Peyer's patch (tissue), 4 donors: Measurements from ENCODE around the gene GLIS2. TPM values are rescaled to one million over a fixed set of nuclear protein-coding genes. Genes with fewer than 3 reads are reported as not detected.

ENCODE experiments used
- DNase-seq, 3 donors: peaks; one replicate each; pipeline ENCODE4 v3.0.0-alpha.2; 2017 to 2019
- H3K27ac ChIP-seq, 4 donors: fragments of 200-600 bp; sonication (generic); one replicate each; pipeline ENCODE4 v1.5.1; 2016 to 2019
- H3K27me3 ChIP-seq, 2 donors: fragments of 200-600 bp; sonication (generic); one replicate each; pipeline ENCODE4 v1.5.1; 2019
- H3K36me3 ChIP-seq, 3 donors: fragments of 200-600 bp; sonication (generic); one replicate each; pipeline ENCODE4 v1.5.1; 2016 to 2019
- H3K4me1 ChIP-seq, 4 donors: fragments of 200-600 bp; sonication (generic); one replicate each; pipeline ENCODE4 v1.5.1; 2016 to 2019
- H3K4me3 ChIP-seq, 4 donors: fragments of 200-600 bp; sonication (generic); 1 replicate in 3 of 4; 2 replicates in 1 of 4; pipeline ENCODE4 v1.5.1; 2016 to 2019; ENCODE audit warnings: mild to moderate bottlenecking in 1 of 4
- H3K9me3 ChIP-seq, 4 donors: fragments of 200-600 bp; sonication (generic); one replicate each; pipeline ENCODE4 v1.5.1; 2016 to 2019; ENCODE audit warnings: mild to moderate bottlenecking in 1 of 4
- POLR2A ChIP-seq, 2 donors: fragments of 450-650 bp; IDR thresholded peaks; one replicate each; pipeline ENCODE4 v1.5.1; 2017; ENCODE audit warnings: antibody characterized with exemption in 2 of 2, mild to moderate bottlenecking in 2 of 2, moderate library complexity in 2 of 2
- total RNA-seq, 4 donors: library from RNA; depleted of rRNA; stranded (reverse); fragments of >200 nt; gene quantifications; one replicate each; pipeline ENCODE4 v1.1.0, GENCODE V29; 2016
- TF ChIP-seq, protein P1 (sequence below), 6 experiments: fragments of 450-650 bp in 4 of 6; fragments of 200-600 bp in 2 of 6; sonication (generic) in 1 of 6; IDR thresholded peaks; one replicate each; pipeline ENCODE4 v1.5.1; 2017 to 2019; ENCODE audit warnings: antibody characterized with exemption in 6 of 6, mild to moderate bottlenecking in 3 of 6, moderate library complexity in 1 of 6

GLIS2 gene
- total RNA-seq, 4 donors from 2014 or later: 0.35 to 3.3 (median 1.7) TPM

DNA sequence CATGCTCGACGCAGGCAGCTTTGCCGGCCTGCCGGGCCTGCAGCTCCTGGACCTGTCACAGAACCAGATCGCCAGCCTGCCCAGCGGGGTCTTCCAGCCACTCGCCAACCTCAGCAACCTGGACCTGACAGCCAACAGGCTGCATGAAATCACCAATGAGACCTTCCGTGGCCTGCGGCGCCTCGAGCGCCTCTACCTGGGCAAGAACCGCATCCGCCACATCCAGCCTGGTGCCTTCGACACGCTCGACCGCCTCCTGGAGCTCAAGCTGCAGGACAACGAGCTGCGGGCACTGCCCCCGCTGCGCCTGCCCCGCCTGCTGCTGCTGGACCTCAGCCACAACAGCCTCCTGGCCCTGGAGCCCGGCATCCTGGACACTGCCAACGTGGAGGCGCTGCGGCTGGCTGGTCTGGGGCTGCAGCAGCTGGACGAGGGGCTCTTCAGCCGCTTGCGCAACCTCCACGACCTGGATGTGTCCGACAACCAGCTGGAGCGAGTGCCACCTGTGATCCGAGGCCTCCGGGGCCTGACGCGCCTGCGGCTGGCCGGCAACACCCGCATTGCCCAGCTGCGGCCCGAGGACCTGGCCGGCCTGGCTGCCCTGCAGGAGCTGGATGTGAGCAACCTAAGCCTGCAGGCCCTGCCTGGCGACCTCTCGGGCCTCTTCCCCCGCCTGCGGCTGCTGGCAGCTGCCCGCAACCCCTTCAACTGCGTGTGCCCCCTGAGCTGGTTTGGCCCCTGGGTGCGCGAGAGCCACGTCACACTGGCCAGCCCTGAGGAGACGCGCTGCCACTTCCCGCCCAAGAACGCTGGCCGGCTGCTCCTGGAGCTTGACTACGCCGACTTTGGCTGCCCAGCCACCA, 65.4 kb downstream of the GLIS2 start:
- DNase-seq: no peak
- no peak overlapping the region for H3K27ac ChIP-seq
- H3K27me3 ChIP-seq: no peaks in the 10 kb centered on the region
- H3K36me3 ChIP-seq: peaks cover 0 to 52% (median 0%) of the 10 kb centered on the region in 3 donors
- no peaks in the 10 kb centered on the region for H3K9me3 ChIP-seq
- H3K4me1 ChIP-seq: peaks cover 0 to 14% (median 0%) of the 10 kb centered on the region in 4 donors
- no peak overlapping the region for H3K4me3 ChIP-seq
- TF ChIP-seq POLR2A (IDR thresholded peaks at IDR 0.05): no peak
- TF ChIP-seq, protein P1, sequence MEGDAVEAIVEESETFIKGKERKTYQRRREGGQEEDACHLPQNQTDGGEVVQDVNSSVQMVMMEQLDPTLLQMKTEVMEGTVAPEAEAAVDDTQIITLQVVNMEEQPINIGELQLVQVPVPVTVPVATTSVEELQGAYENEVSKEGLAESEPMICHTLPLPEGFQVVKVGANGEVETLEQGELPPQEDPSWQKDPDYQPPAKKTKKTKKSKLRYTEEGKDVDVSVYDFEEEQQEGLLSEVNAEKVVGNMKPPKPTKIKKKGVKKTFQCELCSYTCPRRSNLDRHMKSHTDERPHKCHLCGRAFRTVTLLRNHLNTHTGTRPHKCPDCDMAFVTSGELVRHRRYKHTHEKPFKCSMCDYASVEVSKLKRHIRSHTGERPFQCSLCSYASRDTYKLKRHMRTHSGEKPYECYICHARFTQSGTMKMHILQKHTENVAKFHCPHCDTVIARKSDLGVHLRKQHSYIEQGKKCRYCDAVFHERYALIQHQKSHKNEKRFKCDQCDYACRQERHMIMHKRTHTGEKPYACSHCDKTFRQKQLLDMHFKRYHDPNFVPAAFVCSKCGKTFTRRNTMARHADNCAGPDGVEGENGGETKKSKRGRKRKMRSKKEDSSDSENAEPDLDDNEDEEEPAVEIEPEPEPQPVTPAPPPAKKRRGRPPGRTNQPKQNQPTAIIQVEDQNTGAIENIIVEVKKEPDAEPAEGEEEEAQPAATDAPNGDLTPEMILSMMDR (IDR thresholded peaks at IDR 0.05): no peak

DNA sequence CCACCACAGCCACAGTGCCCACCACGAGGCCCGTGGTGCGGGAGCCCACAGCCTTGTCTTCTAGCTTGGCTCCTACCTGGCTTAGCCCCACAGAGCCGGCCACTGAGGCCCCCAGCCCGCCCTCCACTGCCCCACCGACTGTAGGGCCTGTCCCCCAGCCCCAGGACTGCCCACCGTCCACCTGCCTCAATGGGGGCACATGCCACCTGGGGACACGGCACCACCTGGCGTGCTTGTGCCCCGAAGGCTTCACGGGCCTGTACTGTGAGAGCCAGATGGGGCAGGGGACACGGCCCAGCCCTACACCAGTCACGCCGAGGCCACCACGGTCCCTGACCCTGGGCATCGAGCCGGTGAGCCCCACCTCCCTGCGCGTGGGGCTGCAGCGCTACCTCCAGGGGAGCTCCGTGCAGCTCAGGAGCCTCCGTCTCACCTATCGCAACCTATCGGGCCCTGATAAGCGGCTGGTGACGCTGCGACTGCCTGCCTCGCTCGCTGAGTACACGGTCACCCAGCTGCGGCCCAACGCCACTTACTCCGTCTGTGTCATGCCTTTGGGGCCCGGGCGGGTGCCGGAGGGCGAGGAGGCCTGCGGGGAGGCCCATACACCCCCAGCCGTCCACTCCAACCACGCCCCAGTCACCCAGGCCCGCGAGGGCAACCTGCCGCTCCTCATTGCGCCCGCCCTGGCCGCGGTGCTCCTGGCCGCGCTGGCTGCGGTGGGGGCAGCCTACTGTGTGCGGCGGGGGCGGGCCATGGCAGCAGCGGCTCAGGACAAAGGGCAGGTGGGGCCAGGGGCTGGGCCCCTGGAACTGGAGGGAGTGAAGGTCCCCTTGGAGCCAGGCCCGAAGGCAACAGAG, 66.3 kb downstream of the GLIS2 start:
- no peaks in the 10 kb centered on the region for H3K9me3 ChIP-seq
- peaks cover 0 to 7% (median 0%) of the 10 kb centered on the region in 4 donors for H3K4me1 ChIP-seq
- no peak for DNase-seq
- H3K27me3 ChIP-seq: no peaks in the 10 kb centered on the region
- no peak for TF ChIP-seq POLR2A (IDR thresholded peaks at IDR 0.05)
- TF ChIP-seq, protein P1 (IDR thresholded peaks at IDR 0.05): no peak
- H3K4me3 ChIP-seq: no peak overlapping the region
- H3K27ac ChIP-seq: no peak overlapping the region
- peaks cover 0 to 59% (median 0%) of the 10 kb centered on the region in 3 donors for H3K36me3 ChIP-seq

DNA sequence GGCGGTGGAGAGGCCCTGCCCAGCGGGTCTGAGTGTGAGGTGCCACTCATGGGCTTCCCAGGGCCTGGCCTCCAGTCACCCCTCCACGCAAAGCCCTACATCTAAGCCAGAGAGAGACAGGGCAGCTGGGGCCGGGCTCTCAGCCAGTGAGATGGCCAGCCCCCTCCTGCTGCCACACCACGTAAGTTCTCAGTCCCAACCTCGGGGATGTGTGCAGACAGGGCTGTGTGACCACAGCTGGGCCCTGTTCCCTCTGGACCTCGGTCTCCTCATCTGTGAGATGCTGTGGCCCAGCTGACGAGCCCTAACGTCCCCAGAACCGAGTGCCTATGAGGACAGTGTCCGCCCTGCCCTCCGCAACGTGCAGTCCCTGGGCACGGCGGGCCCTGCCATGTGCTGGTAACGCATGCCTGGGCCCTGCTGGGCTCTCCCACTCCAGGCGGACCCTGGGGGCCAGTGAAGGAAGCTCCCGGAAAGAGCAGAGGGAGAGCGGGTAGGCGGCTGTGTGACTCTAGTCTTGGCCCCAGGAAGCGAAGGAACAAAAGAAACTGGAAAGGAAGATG, 67.0 kb downstream of the GLIS2 start:
- Histone ChIP-seq H3K9me3 (no peaks in the 10 kb centered on the region), H3K27me3 (no peaks in the 10 kb centered on the region), H3K36me3 (peaks cover 0 to 66% (median 0%) of the 10 kb centered on the region in 3 donors), H3K4me3 (no peak overlapping the region), H3K27ac (no peak overlapping the region), H3K4me1 (peaks cover 0 to under 1% (median 0%) of the 10 kb centered on the region in 4 donors)
- no peak for DNase-seq
- TF ChIP-seq, protein P1 (IDR thresholded peaks at IDR 0.05): no peak
- no peak for TF ChIP-seq POLR2A (IDR thresholded peaks at IDR 0.05)

DNA sequence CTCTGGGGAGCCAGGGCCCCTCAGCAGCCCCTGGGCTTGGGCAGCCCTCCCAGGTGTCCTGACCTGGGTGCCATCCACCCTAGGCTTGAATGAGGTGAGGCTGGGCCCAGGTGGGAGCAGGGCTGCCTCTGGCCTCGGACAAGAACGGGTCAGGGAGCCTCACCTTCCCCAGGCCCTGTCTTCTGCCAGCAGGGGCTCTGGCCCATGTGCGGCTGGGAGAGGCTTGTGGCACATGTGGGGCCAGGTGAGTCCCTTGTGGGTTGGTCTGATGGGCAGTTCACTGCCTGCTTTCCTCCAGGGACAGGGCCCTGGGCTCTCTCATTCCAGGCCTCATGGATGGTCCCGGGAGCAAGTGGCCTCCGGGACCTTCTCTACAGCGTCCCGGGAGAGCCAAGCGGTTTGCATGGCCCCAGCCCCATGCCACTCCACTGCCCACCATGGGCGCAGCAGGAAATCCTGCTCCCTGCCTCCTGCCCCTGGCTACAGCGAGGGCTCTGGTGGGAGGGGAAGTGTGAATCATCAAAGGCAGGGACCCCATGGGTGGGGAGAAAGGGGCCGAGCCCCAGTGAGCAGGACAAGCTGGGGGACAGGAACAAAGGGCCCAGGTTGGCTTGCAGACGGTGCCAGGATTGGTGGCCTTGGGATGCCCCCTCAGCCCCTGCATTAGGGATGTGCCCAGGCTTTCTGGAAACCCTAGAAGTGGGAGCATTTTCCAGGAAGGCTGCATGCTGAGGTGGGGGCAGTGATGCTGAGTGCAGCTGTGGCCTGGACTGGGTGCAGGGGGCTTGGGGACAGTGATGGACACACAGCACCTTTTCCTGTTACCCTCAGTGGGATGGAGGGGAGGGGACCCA, 68.0 kb downstream of the GLIS2 start:
- no peaks in the 10 kb centered on the region for H3K4me1 ChIP-seq
- peaks cover 0 to 76% (median 0%) of the 10 kb centered on the region in 3 donors for H3K36me3 ChIP-seq
- H3K9me3 ChIP-seq: no peaks in the 10 kb centered on the region
- H3K27me3 ChIP-seq: no peaks in the 10 kb centered on the region
- TF ChIP-seq, protein P1 (IDR thresholded peaks at IDR 0.05): no peak
- TF ChIP-seq POLR2A (IDR thresholded peaks at IDR 0.05): no peak
- DNase-seq: no peak
- no peak overlapping the region for H3K27ac ChIP-seq
- no peak overlapping the region for H3K4me3 ChIP-seq

DNA sequence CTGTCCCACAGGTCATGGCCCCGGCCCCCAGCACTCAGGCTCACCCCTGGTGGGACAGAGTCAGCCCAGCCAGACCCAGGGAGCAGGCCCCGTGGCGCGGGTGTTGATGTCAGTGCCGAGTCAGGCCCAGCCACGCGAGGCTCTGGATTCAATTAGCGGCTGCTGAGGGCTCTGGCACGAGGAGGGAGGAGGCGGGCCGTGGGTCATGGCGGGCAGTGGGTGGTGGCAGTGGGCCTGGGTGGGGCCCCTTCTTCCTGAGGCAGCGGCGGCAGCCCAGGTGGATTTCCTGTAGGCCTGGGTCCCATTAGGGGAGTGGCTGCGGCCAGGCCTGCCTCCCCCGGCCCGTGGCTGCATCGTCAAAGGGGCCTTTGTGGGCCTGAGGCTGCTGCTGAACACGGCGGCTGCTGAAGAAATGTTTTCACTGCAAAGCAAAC, 68.7 kb downstream of the GLIS2 start:
- no peaks in the 10 kb centered on the region for H3K4me1 ChIP-seq
- no peak overlapping the region for H3K4me3 ChIP-seq
- no peak for DNase-seq
- peaks cover 0 to 83% (median 0%) of the 10 kb centered on the region in 3 donors for H3K36me3 ChIP-seq
- no peaks in the 10 kb centered on the region for H3K9me3 ChIP-seq
- no peaks in the 10 kb centered on the region for H3K27me3 ChIP-seq
- H3K27ac ChIP-seq: no peak overlapping the region
- TF ChIP-seq, protein P1 (IDR thresholded peaks at IDR 0.05): no peak
- no peak for TF ChIP-seq POLR2A (IDR thresholded peaks at IDR 0.05)
